RPMI8226 (cell line): ENCODE results near the gene RBL2.
"Not testable (repeated sequence)": the region's sequence is repeated elsewhere in the genome, so short reads cannot be mapped to it uniquely, and the experiment has no call there.

ENCODE experiments used
- DNase-seq: peaks from one replicate; pipeline ENCODE4 v3.0.0-alpha.2; 2015

RBL2 gene

DNA sequence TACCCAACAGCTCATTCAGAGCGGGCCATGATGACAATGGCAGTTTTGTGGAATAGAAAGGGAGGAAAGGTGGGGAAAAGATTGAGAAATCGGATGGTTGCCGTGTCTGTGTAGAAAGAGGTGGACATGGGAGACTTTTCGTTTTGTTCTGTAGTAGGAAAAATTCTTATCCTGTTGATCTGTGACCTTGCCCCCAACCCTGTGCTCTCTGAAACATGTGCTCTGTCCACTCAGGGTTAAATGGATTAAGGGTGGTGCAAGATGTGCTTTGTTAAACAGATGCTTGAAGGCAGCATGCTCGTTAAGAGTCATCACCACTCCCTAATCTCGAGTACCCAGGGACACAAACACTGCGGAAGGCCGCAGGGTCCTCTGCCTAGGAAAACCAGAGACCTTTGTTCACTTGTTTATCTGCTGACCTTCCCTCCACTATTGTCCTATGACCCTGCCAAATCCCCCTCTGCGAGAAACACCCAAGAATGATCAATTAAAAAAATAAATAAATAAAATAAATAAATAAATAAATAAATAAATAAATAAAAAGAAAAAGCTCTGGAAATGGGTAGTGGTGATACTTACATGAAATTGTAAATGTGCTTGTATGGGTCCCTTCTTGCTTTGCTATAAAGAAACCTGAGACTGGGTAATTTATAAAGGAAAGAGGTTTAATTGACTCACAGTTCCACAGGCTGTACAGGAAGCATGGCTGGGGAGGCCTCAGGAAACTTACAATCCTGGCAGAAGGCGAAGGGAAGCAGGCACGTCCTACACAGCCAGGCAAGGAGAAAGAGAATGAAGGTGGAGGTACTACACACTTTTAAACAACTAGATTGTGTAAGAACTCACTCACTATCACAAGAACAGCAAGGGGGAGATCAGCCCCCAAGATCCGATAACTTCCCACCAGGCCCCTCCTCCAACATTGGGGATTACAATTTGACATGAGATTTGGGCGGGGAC is 105.8 kb downstream of the RBL2 start:
- not testable (repeated sequence) for DNase-seq
